IMR-90 (cell line): ENCODE results near the gene IL22RA1.

ENCODE experiments used
- RAD21 ChIP-seq: IDR thresholded peaks from 2 replicates; pipeline ENCODE4 v1.6.1; 2012; ENCODE audit warnings: low read length, improper control_type of control experiment
- RCOR1 ChIP-seq: IDR thresholded peaks from 2 replicates; pipeline ENCODE4 v1.6.1; 2012; ENCODE audit warnings: mild to moderate bottlenecking, low read length, improper control_type of control experiment; ENCODE audit not compliant: insufficient replicate concordance
- TF ChIP-seq, protein P1 (sequence below): conservative IDR thresholded peaks from 2 replicates; pipeline ENCODE4 v1.5.1; 2012; ENCODE audit warnings: mild to moderate bottlenecking, low read depth, low read length, improper control_type of control experiment

DNA sequence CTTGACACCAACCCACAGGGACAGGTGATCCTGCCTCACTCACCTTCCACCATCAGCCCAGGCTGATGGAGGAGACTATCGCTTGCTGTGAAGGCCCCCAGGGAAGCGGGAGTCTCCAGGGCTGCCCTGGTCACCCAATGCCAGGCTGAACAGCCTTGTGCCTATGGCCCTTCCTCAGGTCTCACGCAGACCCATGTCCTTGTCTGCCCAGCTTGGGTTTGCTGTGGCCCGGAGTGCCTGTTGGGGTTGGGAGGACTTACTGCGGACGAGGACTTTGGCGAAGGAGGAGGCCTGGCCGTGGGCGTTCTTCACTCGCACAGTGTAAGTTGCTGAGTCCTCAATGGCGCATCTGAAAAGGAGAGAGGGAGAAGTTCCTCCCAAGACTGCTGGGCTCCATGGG, 45.3 kb downstream of the IL22RA1 start:
- TF ChIP-seq RAD21 (no peak), RCOR1 (no peak)
- TF ChIP-seq, protein P1, sequence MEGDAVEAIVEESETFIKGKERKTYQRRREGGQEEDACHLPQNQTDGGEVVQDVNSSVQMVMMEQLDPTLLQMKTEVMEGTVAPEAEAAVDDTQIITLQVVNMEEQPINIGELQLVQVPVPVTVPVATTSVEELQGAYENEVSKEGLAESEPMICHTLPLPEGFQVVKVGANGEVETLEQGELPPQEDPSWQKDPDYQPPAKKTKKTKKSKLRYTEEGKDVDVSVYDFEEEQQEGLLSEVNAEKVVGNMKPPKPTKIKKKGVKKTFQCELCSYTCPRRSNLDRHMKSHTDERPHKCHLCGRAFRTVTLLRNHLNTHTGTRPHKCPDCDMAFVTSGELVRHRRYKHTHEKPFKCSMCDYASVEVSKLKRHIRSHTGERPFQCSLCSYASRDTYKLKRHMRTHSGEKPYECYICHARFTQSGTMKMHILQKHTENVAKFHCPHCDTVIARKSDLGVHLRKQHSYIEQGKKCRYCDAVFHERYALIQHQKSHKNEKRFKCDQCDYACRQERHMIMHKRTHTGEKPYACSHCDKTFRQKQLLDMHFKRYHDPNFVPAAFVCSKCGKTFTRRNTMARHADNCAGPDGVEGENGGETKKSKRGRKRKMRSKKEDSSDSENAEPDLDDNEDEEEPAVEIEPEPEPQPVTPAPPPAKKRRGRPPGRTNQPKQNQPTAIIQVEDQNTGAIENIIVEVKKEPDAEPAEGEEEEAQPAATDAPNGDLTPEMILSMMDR: no peak
